CD4-positive, alpha-beta memory T cell (primary cell): ENCODE results near the gene PPP2R5E. TPM values are rescaled to one million over a fixed set of nuclear protein-coding genes. Genes with fewer than 3 reads are reported as not detected.
A peak's percentile ranks its signal among the peaks of the same experiment; 100 is the strongest.
"Not testable (repeated sequence)": the region's sequence is repeated elsewhere in the genome, so short reads cannot be mapped to it uniquely, and the experiment has no call there.

Experiments
- CTCF ChIA-PET: fragments of 350-600 bp; sonication (Branson Sonifier 250); formaldehyde crosslinking; loops from one replicate; lab custom pipeline; 2021; ENCODE audit warnings: inconsistent platforms; ENCODE audit not compliant: partially characterized antibody; lab: Charles Lee
- POLR2A ChIA-PET: fragments of 350-600 bp; sonication (Branson Sonifier 250); formaldehyde crosslinking; loops from one replicate; lab custom pipeline; 2021; ENCODE audit not compliant: partially characterized antibody; lab: Charles Lee
- DNase-seq, 5 donors: peaks; one replicate each; pipeline versions ENCODE4 v3.0.0 to v3.0.0-alpha.2; 2020 to 2022; ENCODE audit warnings: mixed read lengths in 1 of 5
- H3K27ac ChIP-seq: one replicate; pipeline ENCODE4 v1.7.0; 2013; ENCODE audit warnings: low read depth, low read length
- H3K27me3 ChIP-seq: 2 replicates; pipeline ENCODE4 v1.7.0; 2013; ENCODE audit warnings: mild to moderate bottlenecking, low read length, moderate library complexity; ENCODE audit not compliant: insufficient read depth
- H3K36me3 ChIP-seq: 2 replicates; pipeline ENCODE4 v1.7.0; 2013; ENCODE audit warnings: mild to moderate bottlenecking, low read length, moderate library complexity; ENCODE audit not compliant: insufficient read depth
- H3K4me1 ChIP-seq: 2 replicates; pipeline ENCODE4 v1.7.0; 2013; ENCODE audit warnings: mild to moderate bottlenecking, low read length, moderate library complexity; ENCODE audit not compliant: insufficient read depth
- H3K4me3 ChIP-seq, 2 donors: one replicate each; pipeline ENCODE4 v1.7.0; 2013; ENCODE audit warnings: low read length in 2 of 2, mild to moderate bottlenecking in 1 of 2
- H3K9me3 ChIP-seq, 2 donors: one replicate each; pipeline ENCODE4 v1.7.0; 2013; ENCODE audit warnings: low read length in 2 of 2, control low read depth in 1 of 2; ENCODE audit not compliant: control insufficient read depth in 1 of 2
- H3K27ac Mint-ChIP-seq, 7 donors: one replicate each; pipeline ENCODE4 v1.8.0; 2020 to 2021; ENCODE audit warnings: mixed read lengths in 7 of 7, mild to moderate bottlenecking in 6 of 7, inconsistent platforms in 3 of 7, moderate library complexity in 3 of 7
- H3K27me3 Mint-ChIP-seq, 2 donors: one replicate each; pipeline ENCODE4 v1.8.0; 2020 to 2021; ENCODE audit warnings: mixed read lengths in 2 of 2
- H3K36me3 Mint-ChIP-seq, 2 donors: one replicate each; pipeline ENCODE4 v1.8.0; 2020 to 2021; ENCODE audit warnings: mixed read lengths in 2 of 2, inconsistent platforms in 1 of 2, mild to moderate bottlenecking in 1 of 2
- H3K4me1 Mint-ChIP-seq, 4 donors: one replicate each; pipeline ENCODE4 v1.8.0; 2020 to 2021; ENCODE audit warnings: mixed read lengths in 4 of 4, mild to moderate bottlenecking in 1 of 4
- H3K4me3 Mint-ChIP-seq, 8 donors: one replicate each; pipeline ENCODE4 v1.8.0; 2020 to 2021; ENCODE audit warnings: mixed read lengths in 8 of 8, mild to moderate bottlenecking in 7 of 8, moderate library complexity in 6 of 8, inconsistent platforms in 3 of 8
- H3K9me3 Mint-ChIP-seq, 8 donors: one replicate each; pipeline ENCODE4 v1.8.0; 2020 to 2021; ENCODE audit warnings: mixed read lengths in 8 of 8, mild to moderate bottlenecking in 5 of 8, inconsistent platforms in 3 of 8, moderate library complexity in 1 of 8
- intact Hi-C: fragments of 100-400 bp; cut with micrococcal nuclease; formaldehyde crosslinking; loops from one replicate; pipeline ENCODE4 v1.15.1; 2023
- polyA plus RNA-seq, 2 donors: library from polyadenylated mRNA; unstranded; fragments of 300-500 nt; fragmentation: Illumina TruSeq; gene quantifications; one replicate each; pipeline ENCODE4 v1.2.3, GENCODE V29; 2021
- total RNA-seq, 2 experiments: library from RNA; stranded (reverse); gene quantifications; one replicate each; pipeline ENCODE4 v1.2.3, GENCODE V29; 2021

The PPP2R5E gene
- total and polyA plus RNA-seq, 4 experiments from 2014 or later: 36.2 to 38.3 (median 37.1) TPM

GRCh38 chr14:63522511-63522910, 20.7 kb downstream of the PPP2R5E start:
- H3K9me3 Mint-ChIP-seq, H3K4me1 ChIP-seq, H3K27me3 ChIP-seq, H3K27me3 Mint-ChIP-seq, H3K27ac ChIP-seq, CTCF ChIA-PET, H3K27ac Mint-ChIP-seq, intact Hi-C loops, POLR2A ChIA-PET, H3K9me3 ChIP-seq, H3K4me3 ChIP-seq, DNase-seq, H3K4me3 Mint-ChIP-seq: not testable (repeated sequence)
- Mint-ChIP-seq H3K36me3 (peaks cover 33 to 41% of the 10 kb centered on the region in 2 donors), H3K4me1 (peaks cover 20 to 35% (median 27%) of the 10 kb centered on the region in 4 donors)
- peaks cover 14% of the 10 kb centered on the region for H3K36me3 ChIP-seq

DNA sequence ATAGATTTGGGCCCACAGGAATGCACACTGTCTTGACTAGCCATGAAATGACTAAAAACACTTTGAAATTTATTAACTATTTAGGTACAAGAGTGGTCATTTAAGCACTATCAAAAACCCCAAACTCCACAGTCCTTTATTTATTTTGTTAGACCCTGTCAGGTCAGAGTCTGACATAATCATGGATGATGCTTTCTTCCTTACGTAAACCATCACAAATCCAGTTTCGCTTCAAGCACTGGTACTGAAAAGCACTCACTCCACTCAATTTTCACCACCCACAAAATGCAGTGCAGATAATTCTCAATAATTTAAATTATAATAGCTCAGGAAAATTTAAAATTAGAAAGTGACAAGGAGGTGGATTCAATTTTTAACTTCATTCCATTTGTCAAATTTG, 25.8 kb downstream of the PPP2R5E start:
- no peaks in the 10 kb centered on the region for H3K9me3 ChIP-seq
- peaks cover 4% of the 10 kb centered on the region for H3K36me3 ChIP-seq
- peaks cover 32% of the 10 kb centered on the region for H3K4me1 ChIP-seq
- H3K9me3 Mint-ChIP-seq: no peaks in the 10 kb centered on the region
- peak overlapping the region in 1 of 7 donors; percentile 12 for H3K27ac Mint-ChIP-seq
- no peaks in the 10 kb centered on the region for H3K27me3 Mint-ChIP-seq
- H3K4me1 Mint-ChIP-seq: peaks cover 30 to 43% (median 34%) of the 10 kb centered on the region in 4 donors
- H3K4me3 ChIP-seq: no peak overlapping the region
- H3K27me3 ChIP-seq: no peaks in the 10 kb centered on the region
- ChIA-PET CTCF (no interaction called here), POLR2A (interaction anchor here (0.6 kb wide), 1 partner anchor 16 kb away, joined by 3 read pairs; no protein-coding TSS in a partner anchor)
- DNase-seq: no peak
- intact Hi-C loops: no loop called here
- peaks cover 12 to 16% of the 10 kb centered on the region in 2 donors for H3K36me3 Mint-ChIP-seq
- H3K4me3 Mint-ChIP-seq: no peak overlapping the region
- no peak overlapping the region for H3K27ac ChIP-seq

DNA sequence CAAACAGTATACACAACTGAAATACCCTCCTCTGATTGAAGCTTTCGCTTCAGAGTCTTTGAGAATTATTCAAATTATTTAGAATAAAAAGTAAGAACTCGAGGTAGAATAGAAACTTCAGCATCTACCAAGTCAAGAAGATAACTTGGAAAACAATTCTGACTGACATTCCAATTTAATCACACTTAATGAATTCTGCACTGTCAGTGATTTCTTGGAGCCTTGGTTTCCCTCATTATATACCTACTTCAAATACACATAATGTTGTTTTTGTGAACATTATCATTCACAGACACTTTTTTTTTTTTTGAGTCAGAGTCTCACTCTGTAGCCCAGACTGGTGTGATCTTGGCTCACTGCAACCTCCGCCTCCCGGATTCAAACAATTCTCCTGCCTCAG, 27.9 kb downstream of the PPP2R5E start:
- ChIA-PET POLR2A (no interaction called here), CTCF (interaction anchor here (1.7 kb wide), 1 partner anchor 22 kb away, joined by 3 read pairs; no protein-coding TSS in a partner anchor)
- Histone ChIP-seq H3K27me3 (no peaks in the 10 kb centered on the region), H3K4me3 (no peak overlapping the region), H3K9me3 (no peaks in the 10 kb centered on the region), H3K4me1 (peaks cover 50% of the 10 kb centered on the region), H3K36me3 (peaks cover 4% of the 10 kb centered on the region), H3K27ac (no peak overlapping the region)
- DNase-seq: no peak
- H3K4me1 Mint-ChIP-seq: peaks cover 43 to 61% (median 48%) of the 10 kb centered on the region in 4 donors
- H3K4me3 Mint-ChIP-seq: no peak overlapping the region
- H3K27me3 Mint-ChIP-seq: no peaks in the 10 kb centered on the region
- intact Hi-C loops: no loop called here
- no peaks in the 10 kb centered on the region for H3K9me3 Mint-ChIP-seq
- H3K36me3 Mint-ChIP-seq: peaks cover 9% of the 10 kb centered on the region in 2 donors
- H3K27ac Mint-ChIP-seq: peak overlapping the region in 1 of 7 donors; percentile 17

- peaks cover 8 to 11% of the 10 kb centered on the region in 2 donors for H3K36me3 Mint-ChIP-seq
- Histone ChIP-seq H3K9me3 (no peaks in the 10 kb centered on the region), H3K27ac (no peak overlapping the region), H3K4me1 (peaks cover 58% of the 10 kb centered on the region), H3K36me3 (peaks cover 4% of the 10 kb centered on the region), H3K27me3 (no peaks in the 10 kb centered on the region), H3K4me3 (no peak overlapping the region)
- DNase-seq: no peak
- H3K9me3 Mint-ChIP-seq: no peaks in the 10 kb centered on the region
- ChIA-PET POLR2A (interaction anchor here (1.0 to 1.4 kb wide), 2 partner anchors 11 to 29 kb away, joined by 3 to 5 read pairs; partner anchors contain the start of gene PPP2R5E), CTCF (interaction anchor here (1.7 kb wide), 1 partner anchor 24 kb away, joined by 3 read pairs; no protein-coding TSS in a partner anchor)
- peaks cover 48 to 63% (median 55%) of the 10 kb centered on the region in 4 donors for H3K4me1 Mint-ChIP-seq
- H3K27me3 Mint-ChIP-seq: no peaks in the 10 kb centered on the region
- no peak overlapping the region for H3K4me3 Mint-ChIP-seq
- peak overlapping the region in 1 of 7 donors; percentile 3 for H3K27ac Mint-ChIP-seq
- intact Hi-C loops: no loop called here
Observed at GRCh38 chr14:63513756-63514155, 29.4 kb downstream of the PPP2R5E start.

DNA sequence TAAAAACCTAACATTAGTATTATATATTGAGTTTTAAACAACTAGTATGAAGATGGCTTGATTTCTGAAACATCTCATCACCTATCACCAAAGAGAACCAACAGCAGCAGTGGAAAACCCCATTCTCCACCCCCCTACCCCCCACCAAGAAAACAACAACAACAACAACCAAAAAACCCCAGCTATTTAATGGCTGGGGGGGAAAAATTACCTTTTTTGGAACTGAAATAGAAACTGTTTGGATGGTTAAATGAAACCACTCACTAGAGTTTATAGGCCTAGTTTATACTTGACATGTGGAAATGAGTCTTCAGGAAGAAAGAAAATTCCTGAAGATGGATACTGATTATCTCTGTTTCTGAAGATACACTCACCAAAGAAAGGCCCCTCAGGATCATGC, 30.3 kb downstream of the PPP2R5E start:
- DNase-seq: no peak
- no peaks in the 10 kb centered on the region for H3K9me3 ChIP-seq
- CTCF ChIA-PET: no interaction called here
- H3K36me3 ChIP-seq: no peaks in the 10 kb centered on the region
- no peaks in the 10 kb centered on the region for H3K27me3 ChIP-seq
- peak overlapping the region in 6 of 7 donors; percentile 8 to 77 (median 70) for H3K27ac Mint-ChIP-seq
- no peaks in the 10 kb centered on the region for H3K27me3 Mint-ChIP-seq
- no peak overlapping the region for H3K27ac ChIP-seq
- peak overlapping the region in 2 of 8 donors; percentile 1 to 50 for H3K4me3 Mint-ChIP-seq
- H3K36me3 Mint-ChIP-seq: peaks cover 13 to 16% of the 10 kb centered on the region in 2 donors
- H3K9me3 Mint-ChIP-seq: no peaks in the 10 kb centered on the region
- peaks cover 56 to 72% (median 61%) of the 10 kb centered on the region in 4 donors for H3K4me1 Mint-ChIP-seq
- POLR2A ChIA-PET: interaction anchor here (0.6 to 1.4 kb wide), 2 partner anchors 30 to 104 kb away, joined by 3 to 5 read pairs; partner anchors contain the start of gene PPP2R5E
- intact Hi-C loops: no loop called here
- H3K4me3 ChIP-seq: no peak overlapping the region
- peaks cover 66% of the 10 kb centered on the region for H3K4me1 ChIP-seq

GRCh38 chr14:63510538-63510937, 32.6 kb downstream of the PPP2R5E start:
- Mint-ChIP-seq H3K4me1 (peaks cover 53 to 66% (median 58%) of the 10 kb centered on the region in 4 donors), H3K27ac (peak overlapping the region; percentile 33 to 91 (median 84)), H3K4me3 (peak overlapping the region in 6 of 8 donors; percentile 18 to 88 (median 64)), H3K27me3 (no peaks in the 10 kb centered on the region), H3K36me3 (peaks cover 14 to 23% of the 10 kb centered on the region in 2 donors), H3K9me3 (no peaks in the 10 kb centered on the region)
- no peaks in the 10 kb centered on the region for H3K36me3 ChIP-seq
- H3K4me1 ChIP-seq: peaks cover 60% of the 10 kb centered on the region
- no peaks in the 10 kb centered on the region for H3K9me3 ChIP-seq
- intact Hi-C loops: no loop called here
- POLR2A ChIA-PET: interaction anchor here (1.4 kb wide), 1 partner anchor 33 kb away, joined by 6 read pairs; no protein-coding TSS in a partner anchor
- no peaks in the 10 kb centered on the region for H3K27me3 ChIP-seq
- DNase-seq: peak in 4 of 5 donors; percentile 9 to 43 (median 10)
- H3K4me3 ChIP-seq: no peak overlapping the region
- CTCF ChIA-PET: no interaction called here
- H3K27ac ChIP-seq: no peak overlapping the region

GRCh38 chr14:63508033-63508432, 35.1 kb downstream of the PPP2R5E start:
- H3K4me3 ChIP-seq: no peak overlapping the region
- peak in 3 of 5 donors; percentile 8 to 39 (median 22) for DNase-seq
- H3K4me1 ChIP-seq: peaks cover 43% of the 10 kb centered on the region
- H3K9me3 Mint-ChIP-seq: no peaks in the 10 kb centered on the region
- H3K4me3 Mint-ChIP-seq: peak overlapping the region in 2 of 8 donors; percentile 7 to 10
- no peaks in the 10 kb centered on the region for H3K9me3 ChIP-seq
- POLR2A ChIA-PET: no interaction called here
- H3K27me3 Mint-ChIP-seq: no peaks in the 10 kb centered on the region
- CTCF ChIA-PET: interaction anchor here (0.6 kb wide), 1 partner anchor 58 kb away, joined by 4 read pairs; no protein-coding TSS in a partner anchor
- intact Hi-C loops: no loop called here
- peaks cover 47 to 64% (median 51%) of the 10 kb centered on the region in 4 donors for H3K4me1 Mint-ChIP-seq
- H3K27ac Mint-ChIP-seq: peak overlapping the region in 5 of 7 donors; percentile 17 to 82 (median 61)
- peaks cover 18 to 25% of the 10 kb centered on the region in 2 donors for H3K36me3 Mint-ChIP-seq
- H3K36me3 ChIP-seq: no peaks in the 10 kb centered on the region
- no peak overlapping the region for H3K27ac ChIP-seq
- H3K27me3 ChIP-seq: no peaks in the 10 kb centered on the region
